ENCODE results near the gene VMO1.
"Not testable (repeated sequence)": the region's sequence is repeated elsewhere in the genome, so short reads cannot be mapped to it uniquely, and the experiment has no call there.

Gene VMO1

GRCh38 chr17:4786106-4786511, at the start of gene VMO1:
VMO1 (minus strand) TSS chr17:4786364; CDS start chr17:4786352, 12 bp downstream.
- DNase-seq, result no peak

GRCh38 chr17:4834681-4835020, 48.5 kb upstream of the VMO1 start:
- no peak for DNase-seq

GRCh38 chr17:4833941-4834680, 47.9 kb upstream of the VMO1 start:
- DNase-seq, result no peak

GRCh38 chr17:4833178-4833940, 47.2 kb upstream of the VMO1 start, which contains the start of gene MINK1:
MINK1 (plus strand) TSS chr17:4833340; CDS start chr17:4833584, 244 bp downstream.
- peak; percentile 95 for DNase-seq

- DNase-seq, result not testable (repeated sequence)
Measured at GRCh38 chr17:4832829-4833177, 46.6 kb upstream of the VMO1 start.

GRCh38 chr17:4827399-4827798, 41.2 kb upstream of the VMO1 start:
- no peak for DNase-seq

- DNase-seq, result no peak
Measured at GRCh38 chr17:4823373-4824089, 37.4 kb upstream of the VMO1 start.

GRCh38 chr17:4822835-4823234, 36.7 kb upstream of the VMO1 start:
- DNase-seq, result no peak

- no peak for DNase-seq
Measured at GRCh38 chr17:4818276-4818675, 32.1 kb upstream of the VMO1 start.

GRCh38 chr17:4816826-4817225, 30.7 kb upstream of the VMO1 start:
- no peak for DNase-seq

GRCh38 chr17:4815043-4815675, 29.0 kb upstream of the VMO1 start:
- no peak for DNase-seq

GRCh38 chr17:4812690-4813089, 26.5 kb upstream of the VMO1 start:
- DNase-seq, result no peak

- no peak for DNase-seq
Measured at GRCh38 chr17:4811471-4811870, 25.3 kb upstream of the VMO1 start.

GRCh38 chr17:4810696-4811290, 24.6 kb upstream of the VMO1 start:
- DNase-seq, result no peak

GRCh38 chr17:4808378-4808767, 22.2 kb upstream of the VMO1 start:
- DNase-seq, result no peak

- DNase-seq, result no peak
Measured at GRCh38 chr17:4807605-4808377, 21.6 kb upstream of the VMO1 start.

GRCh38 chr17:4806777-4807604, 20.8 kb upstream of the VMO1 start, which contains the start of gene PLD2:
PLD2 (plus strand) TSS chr17:4807152; CDS start chr17:4807773, 621 bp downstream.
- DNase-seq, result peak; percentile 89

- no peak for DNase-seq
Measured at GRCh38 chr17:4806456-4806776, 20.3 kb upstream of the VMO1 start.

- DNase-seq, result no peak
Measured at GRCh38 chr17:4802228-4802627, 16.1 kb upstream of the VMO1 start, which contains the start of gene C17orf114. C17orf114 (minus strand) TSS chr17:4802328.

- DNase-seq, result no peak
Measured at GRCh38 chr17:4800462-4801196, 14.5 kb upstream of the VMO1 start.

Measured in CD4-positive, alpha-beta T cell treated with Interleukin-10 for 1 hour (primary cell).